AG08395 (cell line): ENCODE data around the gene SIGLEC5.
"Not testable (repeated sequence)": the region's sequence is repeated elsewhere in the genome, so short reads cannot be mapped to it uniquely, and the experiment has no call there.

Source experiments
- DNase-seq: peaks from one replicate; pipeline ENCODE4 v3.0.0; 2012; ENCODE audit warnings: mixed read lengths, low spot score

SIGLEC5 gene, protein sequence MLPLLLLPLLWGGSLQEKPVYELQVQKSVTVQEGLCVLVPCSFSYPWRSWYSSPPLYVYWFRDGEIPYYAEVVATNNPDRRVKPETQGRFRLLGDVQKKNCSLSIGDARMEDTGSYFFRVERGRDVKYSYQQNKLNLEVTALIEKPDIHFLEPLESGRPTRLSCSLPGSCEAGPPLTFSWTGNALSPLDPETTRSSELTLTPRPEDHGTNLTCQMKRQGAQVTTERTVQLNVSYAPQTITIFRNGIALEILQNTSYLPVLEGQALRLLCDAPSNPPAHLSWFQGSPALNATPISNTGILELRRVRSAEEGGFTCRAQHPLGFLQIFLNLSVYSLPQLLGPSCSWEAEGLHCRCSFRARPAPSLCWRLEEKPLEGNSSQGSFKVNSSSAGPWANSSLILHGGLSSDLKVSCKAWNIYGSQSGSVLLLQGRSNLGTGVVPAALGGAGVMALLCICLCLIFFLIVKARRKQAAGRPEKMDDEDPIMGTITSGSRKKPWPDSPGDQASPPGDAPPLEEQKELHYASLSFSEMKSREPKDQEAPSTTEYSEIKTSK

DNA sequence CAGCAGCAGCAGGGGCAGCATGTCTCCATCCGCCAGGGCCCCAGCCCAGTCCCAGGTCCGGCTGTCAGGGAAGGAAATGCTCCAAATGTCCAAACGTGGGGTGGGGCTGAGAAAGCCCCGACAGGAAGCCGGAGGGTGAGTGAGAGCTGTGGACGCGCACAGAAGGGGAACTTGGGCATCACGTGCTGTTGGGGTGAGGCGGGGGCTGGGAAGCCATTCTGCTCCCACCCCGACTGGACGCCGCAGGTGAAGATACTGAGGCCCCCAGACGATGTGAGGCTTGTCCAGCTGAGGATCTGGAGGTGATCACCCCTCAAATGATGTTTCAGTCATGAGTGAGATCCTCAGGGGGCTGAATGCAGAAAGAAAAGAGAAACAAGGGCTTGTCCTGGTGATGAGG is at the start of gene SIGLEC5:
Gene SIGLEC5, minus strand, starts transcription at position 87 of the 400 bp plus-strand sequence. Its CDS starts 66 bp downstream, at position 21.
- DNase-seq, result not testable (repeated sequence)

- DNase-seq, result no peak
Measured at GRCh38 chr19:51676566-51677083, 46.4 kb upstream of the SIGLEC5 start.

- not testable (repeated sequence) for DNase-seq
Measured at GRCh38 chr19:51675911-51676565, 45.8 kb upstream of the SIGLEC5 start.

DNA sequence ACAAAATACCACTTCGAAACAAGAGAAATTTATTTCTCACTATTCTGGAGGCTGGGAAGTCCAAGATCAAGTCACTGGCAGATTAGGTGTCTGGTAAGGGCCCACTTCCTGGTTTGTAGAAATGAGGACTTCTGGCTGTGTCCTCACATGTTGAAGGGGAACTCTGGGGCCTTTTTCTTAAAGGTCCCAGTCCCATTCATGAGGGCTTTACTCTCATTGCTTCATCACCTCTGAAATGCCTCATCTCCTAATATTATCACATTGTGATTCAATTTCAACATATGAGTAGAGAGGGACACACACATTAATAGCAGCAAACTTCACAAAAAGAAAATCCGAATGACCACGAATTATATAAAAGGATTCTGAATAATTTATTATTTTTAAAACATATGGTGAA is 38.0 kb upstream of the SIGLEC5 start:
- no peak for DNase-seq

GRCh38 chr19:51664997-51665396 is 34.8 kb upstream of the SIGLEC5 start:
- no peak for DNase-seq

GRCh38 chr19:51664131-51664530 is 33.9 kb upstream of the SIGLEC5 start:
- no peak for DNase-seq

GRCh38 chr19:51663650-51664049 is 33.4 kb upstream of the SIGLEC5 start:
- DNase-seq, result no peak

- DNase-seq, result peak; percentile 75
Measured at GRCh38 chr19:51660975-51661600, 30.9 kb upstream of the SIGLEC5 start.

GRCh38 chr19:51654783-51655182 is 24.6 kb upstream of the SIGLEC5 start:
- no peak for DNase-seq

- no peak for DNase-seq
Measured at GRCh38 chr19:51653162-51653561, 23.0 kb upstream of the SIGLEC5 start.

DNA sequence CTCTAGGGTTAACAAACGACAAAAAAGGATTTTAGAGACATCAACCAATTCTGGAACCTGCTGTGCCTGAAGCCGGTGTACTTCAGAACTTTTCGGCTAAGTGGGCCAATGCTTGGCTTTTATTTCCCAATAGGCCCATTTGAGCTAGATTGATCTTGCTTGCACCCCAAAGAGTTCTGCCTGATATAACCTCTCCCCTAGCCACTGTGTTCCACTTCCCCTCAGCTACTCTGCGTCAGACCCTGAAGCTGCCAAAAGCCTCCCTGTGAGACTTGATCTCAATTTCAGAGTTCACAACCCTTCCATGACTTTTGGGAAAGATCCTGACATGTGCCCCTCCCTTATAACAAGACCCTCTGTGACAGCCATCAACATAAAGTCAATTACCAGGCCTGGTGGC is 22.1 kb upstream of the SIGLEC5 start:
- no peak for DNase-seq

- no peak for DNase-seq
Measured at GRCh38 chr19:51651216-51651846, 21.1 kb upstream of the SIGLEC5 start.

DNA sequence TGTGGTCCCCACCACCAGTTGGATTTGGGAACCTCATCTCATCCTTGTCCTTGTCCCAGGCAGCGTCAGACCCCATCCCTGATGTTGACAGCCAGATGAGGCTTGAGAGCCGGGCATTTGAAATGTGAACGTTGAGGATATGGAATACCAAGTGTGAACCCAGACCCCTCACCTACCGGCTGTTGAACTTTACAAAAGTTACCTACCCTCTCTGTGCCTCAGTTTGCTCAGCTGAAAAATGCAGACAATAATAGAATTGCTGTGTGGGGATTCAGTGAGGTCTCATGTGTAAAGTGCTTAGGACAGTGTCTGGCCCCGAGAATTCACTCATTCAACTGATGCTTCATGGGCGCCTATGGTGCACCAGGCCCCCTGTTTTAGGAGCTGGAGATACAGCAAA is 17.1 kb upstream of the SIGLEC5 start:
- no peak for DNase-seq

DNA sequence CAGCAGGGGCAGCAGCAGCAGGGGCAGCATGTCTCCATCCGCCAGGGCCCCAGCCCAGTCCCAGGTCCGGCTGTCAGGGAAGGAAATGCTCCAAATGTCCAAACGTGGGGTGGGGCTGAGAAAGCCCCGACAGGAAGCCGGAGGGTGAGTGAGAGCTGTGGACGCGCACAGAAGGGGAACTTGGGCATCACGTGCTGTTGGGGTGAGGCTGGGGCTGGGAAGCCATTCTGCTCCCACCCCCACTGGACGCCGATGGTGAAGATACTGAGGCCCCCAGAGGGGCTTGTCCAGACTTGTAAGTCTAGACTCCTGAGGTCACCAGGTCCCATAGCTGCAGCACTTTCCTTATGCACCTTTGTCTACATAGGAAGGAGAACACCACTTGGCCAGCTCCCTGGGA is 16.5 kb upstream of the SIGLEC5 start, which contains the start of gene SIGLEC14:
Gene SIGLEC14, minus strand, starts transcription at position 96 of the 400 bp plus-strand sequence. Its CDS starts 66 bp downstream, at position 30.
- not testable (repeated sequence) for DNase-seq

DNA sequence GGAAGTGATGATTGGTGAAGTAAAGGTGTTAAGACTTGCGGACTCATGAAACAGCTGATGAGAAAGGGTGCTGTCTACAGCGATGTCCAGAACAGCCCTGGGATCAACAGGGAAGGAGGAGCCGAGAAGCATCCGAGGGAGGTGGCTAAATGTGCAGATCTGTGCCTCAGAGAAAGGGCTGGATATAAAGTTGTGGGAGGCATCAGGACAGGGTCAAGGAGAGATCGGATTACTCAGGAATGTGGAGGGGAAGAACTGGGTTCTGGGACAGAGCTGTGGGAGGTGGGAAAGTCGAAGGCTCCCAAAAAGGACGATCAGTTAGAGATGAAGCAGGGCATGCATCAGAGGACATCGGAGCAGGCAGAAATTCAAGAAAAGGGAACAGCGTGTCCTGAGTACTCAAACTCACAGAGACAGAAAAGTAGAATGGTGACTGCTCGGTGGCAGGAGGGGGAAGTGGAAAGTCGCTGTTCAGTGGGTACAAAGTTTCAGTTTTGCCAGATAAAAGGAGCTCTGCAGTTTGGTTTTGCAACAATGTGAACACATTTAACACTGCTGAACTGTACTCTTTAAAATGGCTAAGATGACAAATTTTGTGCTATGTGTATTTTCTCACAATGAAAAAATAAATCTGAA is 14.6 kb upstream of the SIGLEC5 start:
- no peak for DNase-seq

DNA sequence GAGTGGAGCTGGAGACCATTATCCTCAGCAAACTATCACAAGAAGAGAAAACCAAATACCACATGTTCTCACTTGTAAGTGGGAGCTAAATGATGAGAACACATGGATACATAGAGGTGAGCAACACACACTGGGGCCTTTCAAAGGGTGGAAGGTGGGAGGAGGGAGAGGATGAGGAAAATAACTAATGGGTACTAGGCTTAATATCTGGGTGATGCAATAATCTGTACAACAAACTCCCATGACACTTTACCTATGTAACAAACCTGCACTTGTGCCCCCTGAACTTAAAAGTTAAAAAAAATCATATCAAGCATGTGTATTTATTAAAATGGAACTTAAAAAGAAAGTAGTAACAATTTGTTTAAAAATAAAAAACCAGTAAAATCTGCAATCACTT is 11.4 kb upstream of the SIGLEC5 start:
- DNase-seq, result no peak

GRCh38 chr19:51640386-51640785 is 10.2 kb upstream of the SIGLEC5 start:
- no peak for DNase-seq

GRCh38 chr19:51639916-51640315 is 9.7 kb upstream of the SIGLEC5 start:
- no peak for DNase-seq

DNA sequence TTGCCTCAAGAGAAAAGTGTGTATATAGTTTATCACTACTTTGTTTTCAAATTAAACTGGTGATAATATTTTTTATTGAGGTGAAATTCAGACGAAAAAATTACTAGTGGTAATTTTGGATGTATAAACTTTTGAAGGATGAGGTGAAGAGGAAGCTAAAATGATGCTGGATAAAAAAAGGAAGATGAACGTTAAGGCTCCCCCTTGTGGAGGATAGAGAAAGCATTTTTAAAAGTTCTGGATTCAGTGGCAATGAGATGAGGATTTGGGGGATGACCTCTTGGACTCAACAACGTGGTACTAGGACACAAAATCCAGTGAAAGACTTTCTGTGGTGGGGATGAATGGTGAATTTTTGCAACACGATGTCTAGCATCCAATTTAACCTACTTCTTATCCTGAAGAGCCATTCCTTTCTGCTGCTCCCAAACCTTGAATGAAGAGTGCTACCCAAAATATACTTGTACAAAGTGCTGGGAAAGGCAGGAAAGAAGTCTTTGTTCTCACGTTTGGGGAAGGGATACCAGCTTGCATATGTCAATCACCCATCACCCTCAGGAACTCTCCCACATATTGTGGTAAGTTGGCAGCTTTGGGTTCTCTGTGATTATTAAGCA is 7.3 kb upstream of the SIGLEC5 start:
- DNase-seq, result no peak

GRCh38 chr19:51632126-51632525 is 1.9 kb upstream of the SIGLEC5 start:
- DNase-seq, result no peak
